Anterior cingulate cortex (tissue), 58 donors: ENCODE measurements around the gene CRYGD.
"Not testable (repeated sequence)": the region's sequence is repeated elsewhere in the genome, so short reads cannot be mapped to it uniquely, and the experiment has no call there.

Experiments used
- DNase-seq, 58 donors: peaks; one replicate each; lab custom pipeline; 2025; lab: John Stamatoyannopoulos, UW

CRYGD gene

GRCh38 chr2:208130712-208131110 lies 6.4 kb upstream of the CRYGD start:
- DNase-seq: no peak

- DNase-seq: no peak
Observed at GRCh38 chr2:208129744-208130711, 5.7 kb upstream of the CRYGD start, which contains the start of gene CRYGC. Gene CRYGC, minus strand, starts transcription at chr2:208129828. Its CDS starts 36 bp downstream, at chr2:208129792.

DNA sequence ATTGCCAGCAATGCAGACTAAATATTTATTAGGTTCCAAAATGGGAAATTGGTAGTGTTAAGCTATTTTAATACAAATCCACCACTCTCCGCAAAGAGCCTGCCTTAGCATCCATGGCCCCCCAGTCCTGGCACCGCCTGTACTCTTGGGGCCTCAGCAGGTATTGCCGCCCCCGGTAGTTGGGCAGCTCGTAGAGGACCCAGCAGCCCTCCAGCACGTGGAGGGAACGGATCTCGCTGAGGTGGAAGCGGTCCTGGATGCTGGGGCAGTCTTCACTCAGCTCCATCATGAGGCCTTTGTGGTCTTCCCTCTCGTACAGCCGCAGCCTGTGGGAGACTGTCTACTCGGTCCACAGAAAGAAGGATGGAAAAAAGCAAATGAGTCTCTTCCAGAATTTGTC lies 3.8 kb upstream of the CRYGD start:
- no peak for DNase-seq

DNA sequence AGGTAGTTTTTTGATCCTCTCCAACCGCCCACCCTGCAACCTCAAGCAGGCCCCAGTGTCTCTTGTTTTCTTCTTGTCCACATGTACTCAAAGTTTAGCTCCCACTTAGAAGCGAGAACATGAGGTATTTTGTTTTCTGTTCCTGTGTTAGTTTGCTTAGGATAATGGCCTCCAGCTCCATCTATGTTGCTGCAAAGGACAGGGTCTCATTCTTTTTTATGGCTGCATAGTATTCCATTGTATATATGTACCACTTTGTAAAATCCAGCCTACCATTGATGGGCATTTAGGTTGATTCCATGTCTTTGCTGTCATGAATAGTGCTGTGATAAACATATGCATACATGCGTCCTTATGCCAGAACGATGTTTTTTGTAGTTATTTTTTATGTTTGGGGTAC lies 2.8 kb upstream of the CRYGD start:
- no peak for DNase-seq

- no peak for DNase-seq
Observed at GRCh38 chr2:208125251-208125650, 927 bp upstream of the CRYGD start.

DNA sequence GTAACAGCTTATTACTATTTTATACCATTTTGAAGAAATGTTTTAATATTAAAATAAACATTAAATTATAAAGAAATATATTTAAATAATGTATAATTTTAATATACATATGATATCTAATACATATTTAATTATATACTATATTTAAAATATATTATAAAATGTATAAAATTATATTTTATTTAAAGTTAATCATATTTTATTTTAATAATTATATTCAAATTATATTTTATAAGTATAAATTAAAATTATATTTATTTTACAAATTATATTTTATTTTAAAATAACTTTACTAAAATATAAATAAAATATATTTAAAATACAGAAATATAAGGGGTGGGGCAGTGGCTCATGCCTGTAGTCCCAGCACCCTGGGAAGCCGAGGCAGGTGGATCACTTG lies 2.1 kb downstream of the CRYGD start:
- no peak for DNase-seq

GRCh38 chr2:208118918-208119317 lies 5.4 kb downstream of the CRYGD start:
- no peak for DNase-seq

DNA sequence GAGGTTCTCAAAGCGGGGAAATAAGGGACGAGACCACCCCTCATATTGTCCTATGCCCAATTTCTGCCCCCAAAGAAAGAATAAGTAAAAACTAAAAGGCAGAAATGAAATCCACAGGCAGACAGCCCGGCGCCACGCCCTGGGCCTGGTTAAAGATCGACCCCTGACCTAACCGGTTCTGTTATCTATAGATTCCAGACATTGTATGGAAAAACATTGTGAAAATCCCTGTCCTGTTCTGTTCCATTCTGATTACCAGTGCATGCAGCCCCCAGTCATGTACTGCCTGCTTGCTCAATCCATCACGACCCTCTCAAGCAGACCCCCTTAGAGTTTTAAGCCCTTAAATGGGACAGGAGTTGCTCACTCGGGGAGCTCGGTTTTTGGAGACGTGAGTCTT lies 6.9 kb downstream of the CRYGD start:
- DNase-seq: not testable (repeated sequence)

DNA sequence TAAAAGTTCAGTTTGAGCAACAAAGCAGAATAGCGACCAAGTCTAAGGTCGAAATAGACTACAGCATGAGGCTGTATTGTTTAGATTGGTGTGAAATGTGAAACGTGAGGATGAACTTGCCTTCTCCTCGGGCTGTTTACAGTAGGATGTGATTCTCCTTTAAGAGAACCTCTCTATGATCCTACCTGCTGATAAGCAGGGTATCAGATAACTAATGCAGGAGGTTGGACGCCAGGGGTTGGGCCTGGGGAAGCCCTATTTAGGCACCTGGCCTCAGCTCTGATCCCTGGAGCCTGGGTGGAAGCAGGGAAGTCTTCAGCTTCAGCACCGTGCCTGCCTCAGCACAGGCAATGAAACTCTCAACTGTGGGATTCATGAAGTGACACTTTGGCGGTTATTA lies 11.4 kb downstream of the CRYGD start:
- no peak for DNase-seq

DNA sequence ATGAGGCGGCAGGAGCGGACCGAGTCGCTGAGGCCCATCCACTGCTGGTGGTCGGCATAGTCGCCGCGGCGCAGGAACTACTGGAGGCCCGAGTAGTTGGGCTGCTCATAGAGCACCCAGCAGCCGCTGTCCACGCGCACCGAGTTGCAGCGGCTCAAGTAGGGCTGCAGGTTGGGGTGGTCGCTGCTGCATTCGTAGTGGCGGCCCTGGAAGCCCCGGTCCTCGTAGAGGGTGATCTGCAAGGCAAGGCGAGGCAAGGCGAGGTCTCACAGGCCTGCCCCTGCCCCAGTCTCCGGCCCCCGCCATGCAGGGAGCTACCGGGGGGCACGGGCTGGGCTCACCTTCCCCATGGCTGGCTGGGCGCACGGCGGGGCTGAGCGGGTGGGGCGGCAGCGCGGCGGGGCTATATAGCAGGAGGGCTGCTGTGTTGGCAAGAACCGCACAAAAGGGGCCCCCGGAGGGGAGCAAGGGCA lies 12.0 kb downstream of the CRYGD start:
- not testable (repeated sequence) for DNase-seq

GRCh38 chr2:208103616-208104015 lies 20.7 kb downstream of the CRYGD start:
- no peak for DNase-seq

GRCh38 chr2:208101716-208102631 lies 22.4 kb downstream of the CRYGD start:
- peak in 2 of 58 donors; percentile 38 to 45 for DNase-seq

DNA sequence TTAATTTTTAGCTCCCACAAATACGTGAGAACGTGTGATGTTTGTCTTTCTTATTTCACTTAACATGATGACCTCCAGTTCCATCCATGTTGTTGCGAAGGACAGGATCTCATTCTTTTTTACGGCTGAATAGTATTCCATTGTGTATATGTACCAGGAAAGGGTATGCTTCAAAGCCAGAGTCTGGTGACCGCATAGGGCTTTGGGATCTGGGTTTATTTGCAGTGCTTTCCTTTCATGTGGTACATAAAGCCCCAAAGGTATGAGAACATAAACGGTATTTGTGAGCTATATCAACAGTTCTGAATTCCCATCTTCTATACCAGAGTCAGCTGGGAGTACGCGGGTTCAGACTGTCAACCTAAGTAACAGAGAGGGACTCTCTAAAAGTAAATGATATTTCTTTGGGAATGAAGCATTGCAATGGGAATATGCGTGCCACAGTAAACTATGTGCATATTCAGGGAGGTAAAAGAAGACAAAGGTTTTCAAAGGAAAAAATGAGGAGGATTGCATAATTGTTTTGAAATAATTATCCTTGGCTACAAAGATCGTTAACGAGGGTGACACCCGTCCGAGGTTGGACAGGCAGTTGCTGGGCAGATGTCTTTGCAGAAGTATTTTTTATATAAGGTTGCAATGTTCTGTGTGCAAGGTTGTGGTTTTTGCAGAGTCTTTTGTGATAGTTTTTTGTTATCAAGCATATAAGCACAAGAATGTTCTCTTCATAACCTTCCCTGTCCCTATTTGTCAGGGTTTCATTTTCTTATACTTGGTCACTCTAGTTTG lies 24.4 kb downstream of the CRYGD start:
- no peak for DNase-seq

- not testable (repeated sequence) for DNase-seq
Observed at GRCh38 chr2:208098701-208099100, 25.6 kb downstream of the CRYGD start.

DNA sequence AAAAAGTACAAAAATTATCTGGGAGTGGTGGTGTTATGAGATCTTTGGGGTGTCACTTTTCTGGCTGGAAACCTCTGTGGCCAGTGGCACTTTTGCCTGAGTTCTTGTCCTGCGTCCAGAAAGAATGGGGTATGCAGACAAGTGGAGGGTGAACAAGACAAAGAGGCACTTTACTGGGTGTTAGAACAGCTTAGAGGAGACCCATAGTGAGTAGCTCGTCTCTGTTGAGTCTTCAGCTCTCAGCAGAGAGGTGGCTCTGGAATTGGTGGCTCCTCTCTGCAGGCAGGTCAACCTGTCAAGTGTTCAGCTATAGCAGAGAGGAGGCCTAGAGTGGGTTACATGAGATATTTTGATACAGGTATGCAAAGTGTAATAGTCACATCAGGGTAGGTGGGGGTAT lies 26.1 kb downstream of the CRYGD start:
- no peak for DNase-seq

DNA sequence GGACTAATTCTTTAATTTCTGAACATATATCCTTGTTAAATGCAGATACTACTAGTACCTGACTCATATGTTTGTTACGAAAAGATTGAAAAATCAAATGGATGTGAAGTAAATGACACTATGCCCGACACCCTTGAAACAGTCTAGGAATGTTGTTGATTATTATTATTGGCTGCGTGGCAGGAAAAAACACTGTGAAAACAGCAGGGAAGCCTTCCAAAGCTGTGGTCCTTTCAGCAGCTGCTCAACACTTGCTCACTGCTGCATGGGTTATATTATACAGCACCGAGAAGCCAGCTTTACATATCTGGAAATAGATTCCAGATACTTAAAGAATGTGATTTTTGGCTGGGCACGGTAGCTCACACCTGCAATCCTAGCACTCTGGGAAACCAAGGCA lies 26.5 kb downstream of the CRYGD start:
- no peak for DNase-seq

DNA sequence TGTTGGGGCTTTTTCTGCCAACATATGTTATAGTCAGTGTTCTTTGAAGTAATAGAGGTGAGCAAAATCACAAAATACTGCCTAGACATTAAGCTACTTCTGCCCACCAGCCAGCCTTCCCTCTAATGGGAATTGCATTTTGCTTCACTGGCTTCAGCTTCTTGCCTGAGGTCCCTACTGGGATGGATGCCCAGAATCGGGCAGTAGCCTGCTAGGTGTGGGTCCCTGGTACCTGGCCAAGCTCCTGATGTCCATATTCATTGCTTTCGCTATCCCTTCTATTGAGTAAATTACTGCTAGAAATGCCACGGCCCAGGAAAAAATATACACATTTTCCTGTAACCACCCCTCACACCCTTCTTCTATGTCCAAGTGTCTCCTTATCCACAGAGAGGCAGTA lies 27.0 kb downstream of the CRYGD start:
- DNase-seq: no peak

DNA sequence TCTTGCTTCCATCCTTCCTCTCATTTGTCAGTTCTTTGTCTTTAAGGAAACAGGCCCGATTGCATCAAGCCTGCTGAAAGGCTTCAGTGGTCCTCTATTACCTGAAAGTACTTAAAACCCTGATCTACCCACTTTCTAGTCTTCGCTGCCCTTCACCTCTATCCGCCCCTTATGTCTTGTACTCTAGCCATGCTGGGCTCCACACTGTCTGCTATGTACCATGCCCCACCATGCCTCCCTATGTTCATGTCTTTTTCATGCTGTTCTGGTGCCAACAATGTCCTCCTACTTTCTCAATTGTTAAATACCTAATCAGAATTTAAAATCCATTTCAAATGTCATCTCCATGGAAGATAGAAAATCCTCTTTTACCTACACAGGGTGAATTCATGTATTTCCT lies 28.2 kb downstream of the CRYGD start:
- no peak for DNase-seq

DNA sequence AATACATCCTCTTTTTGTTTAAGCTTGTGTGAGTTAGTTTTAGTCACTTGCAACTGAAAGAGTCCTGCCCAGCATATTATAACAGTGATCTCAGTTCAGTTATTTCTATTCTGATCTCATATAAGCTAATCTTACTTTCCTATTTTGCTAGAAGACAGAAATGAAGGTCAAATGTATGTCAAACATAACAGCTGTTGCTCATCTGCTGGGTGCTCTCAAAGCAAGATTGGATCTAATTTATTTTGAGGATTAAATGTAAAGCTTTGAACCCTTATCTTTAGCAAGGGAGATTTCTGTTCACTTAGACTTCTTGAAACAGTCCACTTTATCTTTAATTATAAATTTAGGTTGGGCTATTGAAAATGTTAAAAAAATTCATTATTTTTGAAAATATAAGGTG lies 31.2 kb downstream of the CRYGD start:
- DNase-seq: no peak
